ENCODE results near the gene FBXO45.

- TF ChIP-seq GATA2 (IDR thresholded peaks at IDR 0.05; ENCODE audit: low read depth, low read length), result no peak
- no peak for TF ChIP-seq GATA3 (IDR thresholded peaks at IDR 0.05; ENCODE audit: low read depth, low read length)
Observed at GRCh38 chr3:196624067-196624790, 55.8 kb downstream of the FBXO45 start.
